Neural progenitor cell (in vitro differentiated cells): ENCODE data around the gene ACAN.

ENCODE experiments used
- EZH2 ChIP-seq: fragments of 200-600 bp; sonication (generic); IDR thresholded peaks from 2 replicates; pipeline ENCODE4 v1.6.1; 2017; ENCODE audit warnings: antibody characterized with exemption, mild to moderate bottlenecking, moderate library complexity
- EZH2phosphoT487 ChIP-seq: fragments of 200-600 bp; sonication (generic); IDR thresholded peaks from 2 replicates; pipeline ENCODE4 v1.6.1; 2017; ENCODE audit warnings: antibody characterized with exemption
- TF ChIP-seq, protein P1 (sequence below): fragments of 200-600 bp; sonication (generic); IDR thresholded peaks from 2 replicates; pipeline ENCODE4 v1.5.1; 2017; ENCODE audit warnings: antibody characterized with exemption, mild to moderate bottlenecking

DNA sequence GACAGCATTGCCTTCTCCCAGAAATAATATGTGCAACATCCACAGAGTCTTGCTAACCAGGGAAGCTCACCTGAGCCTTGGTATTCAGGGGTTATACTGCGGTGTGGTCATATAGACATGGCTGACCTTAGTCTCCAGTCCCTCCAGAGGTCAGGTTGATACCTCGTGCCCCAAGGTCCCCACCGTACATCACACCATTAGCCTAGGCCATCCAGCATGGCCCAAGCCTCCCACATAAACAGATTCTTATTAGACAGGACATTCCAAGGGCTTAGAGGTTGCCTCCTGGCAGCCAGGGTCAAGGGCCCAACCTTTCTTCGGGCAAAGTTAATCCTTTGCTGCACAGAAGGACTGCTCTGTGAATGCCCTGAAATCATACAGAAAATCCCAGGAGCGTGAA is 18.8 kb downstream of the ACAN start:
- TF ChIP-seq, protein P1, sequence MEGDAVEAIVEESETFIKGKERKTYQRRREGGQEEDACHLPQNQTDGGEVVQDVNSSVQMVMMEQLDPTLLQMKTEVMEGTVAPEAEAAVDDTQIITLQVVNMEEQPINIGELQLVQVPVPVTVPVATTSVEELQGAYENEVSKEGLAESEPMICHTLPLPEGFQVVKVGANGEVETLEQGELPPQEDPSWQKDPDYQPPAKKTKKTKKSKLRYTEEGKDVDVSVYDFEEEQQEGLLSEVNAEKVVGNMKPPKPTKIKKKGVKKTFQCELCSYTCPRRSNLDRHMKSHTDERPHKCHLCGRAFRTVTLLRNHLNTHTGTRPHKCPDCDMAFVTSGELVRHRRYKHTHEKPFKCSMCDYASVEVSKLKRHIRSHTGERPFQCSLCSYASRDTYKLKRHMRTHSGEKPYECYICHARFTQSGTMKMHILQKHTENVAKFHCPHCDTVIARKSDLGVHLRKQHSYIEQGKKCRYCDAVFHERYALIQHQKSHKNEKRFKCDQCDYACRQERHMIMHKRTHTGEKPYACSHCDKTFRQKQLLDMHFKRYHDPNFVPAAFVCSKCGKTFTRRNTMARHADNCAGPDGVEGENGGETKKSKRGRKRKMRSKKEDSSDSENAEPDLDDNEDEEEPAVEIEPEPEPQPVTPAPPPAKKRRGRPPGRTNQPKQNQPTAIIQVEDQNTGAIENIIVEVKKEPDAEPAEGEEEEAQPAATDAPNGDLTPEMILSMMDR = no peak
- TF ChIP-seq EZH2 (no peak), EZH2phosphoT487 (no peak)
